ENCODE measurements around the gene GALK1.

The GALK1 gene

GRCh38 chr17:75723171-75723930 is 41.6 kb downstream of the GALK1 start:
- no peak for TF ChIP-seq EZH2phosphoT487 (IDR thresholded peaks at IDR 0.05; ENCODE audit: borderline replicate concordance)
- no peak for TF ChIP-seq CTCF (conservative IDR thresholded peaks at IDR 0.05; ENCODE audit: low read length)
- H3K4me1 ChIP-seq (ENCODE audit: insufficient read depth, low read length, poor library complexity, severe bottlenecking), result no peaks in the 10 kb centered on the region
- H3K4me3 ChIP-seq (ENCODE audit: low read length, poor library complexity, severe bottlenecking), result no peak overlapping the region
- H3F3A ChIP-seq (ENCODE audit: low read depth), result no peaks in the 10 kb centered on the region
- no peak overlapping the region for H3K9ac ChIP-seq (ENCODE audit: low read depth, low read length, poor library complexity, severe bottlenecking)
- H3K9me2 ChIP-seq (replicated peaks; ENCODE audit: low read depth, low read length), result no peaks in the 10 kb centered on the region
- no peaks in the 10 kb centered on the region for H3K9me3 ChIP-seq (ENCODE audit: insufficient read depth, low read depth, low read length)
- H3K79me2 ChIP-seq (ENCODE audit: insufficient read depth, low read length), result no peaks in the 10 kb centered on the region
- no peak overlapping the region for H3K4me2 ChIP-seq (ENCODE audit: low read depth, low read length, poor library complexity, severe bottlenecking)
- H4K20me1 ChIP-seq (ENCODE audit: insufficient read depth, low read length, poor library complexity, severe bottlenecking), result no peaks in the 10 kb centered on the region
- no peak overlapping the region for H2AFZ ChIP-seq (ENCODE audit: low read length)
- no peaks in the 10 kb centered on the region for H3K36me3 ChIP-seq (ENCODE audit: insufficient read depth, low read length)
- H3K27me3 ChIP-seq (ENCODE audit: insufficient read depth, low read length, poor library complexity, severe bottlenecking), result no peaks in the 10 kb centered on the region

- Histone ChIP-seq H3K9ac (ENCODE audit: low read depth, low read length, poor library complexity, severe bottlenecking) (no peak overlapping the region), H3K27me3 (ENCODE audit: insufficient read depth, low read length, poor library complexity, severe bottlenecking) (no peaks in the 10 kb centered on the region), H3K4me1 (ENCODE audit: insufficient read depth, low read length, poor library complexity, severe bottlenecking) (no peaks in the 10 kb centered on the region), H4K20me1 (ENCODE audit: insufficient read depth, low read length, poor library complexity, severe bottlenecking) (no peaks in the 10 kb centered on the region), H3K4me2 (ENCODE audit: low read depth, low read length, poor library complexity, severe bottlenecking) (no peak overlapping the region), H3K79me2 (ENCODE audit: insufficient read depth, low read length) (no peaks in the 10 kb centered on the region), H3F3A (ENCODE audit: low read depth) (no peaks in the 10 kb centered on the region), H3K4me3 (ENCODE audit: low read length, poor library complexity, severe bottlenecking) (no peak overlapping the region), H2AFZ (ENCODE audit: low read length) (no peak overlapping the region), H3K36me3 (ENCODE audit: insufficient read depth, low read length) (no peaks in the 10 kb centered on the region), H3K9me2 (replicated peaks; ENCODE audit: low read depth, low read length) (no peaks in the 10 kb centered on the region), H3K9me3 (ENCODE audit: insufficient read depth, low read depth, low read length) (no peaks in the 10 kb centered on the region)
- no peak for TF ChIP-seq EZH2phosphoT487 (IDR thresholded peaks at IDR 0.05; ENCODE audit: borderline replicate concordance)
- TF ChIP-seq CTCF (conservative IDR thresholded peaks at IDR 0.05; ENCODE audit: low read length), result no peak
Observed at GRCh38 chr17:75722542-75723095, 42.4 kb downstream of the GALK1 start.

DNA sequence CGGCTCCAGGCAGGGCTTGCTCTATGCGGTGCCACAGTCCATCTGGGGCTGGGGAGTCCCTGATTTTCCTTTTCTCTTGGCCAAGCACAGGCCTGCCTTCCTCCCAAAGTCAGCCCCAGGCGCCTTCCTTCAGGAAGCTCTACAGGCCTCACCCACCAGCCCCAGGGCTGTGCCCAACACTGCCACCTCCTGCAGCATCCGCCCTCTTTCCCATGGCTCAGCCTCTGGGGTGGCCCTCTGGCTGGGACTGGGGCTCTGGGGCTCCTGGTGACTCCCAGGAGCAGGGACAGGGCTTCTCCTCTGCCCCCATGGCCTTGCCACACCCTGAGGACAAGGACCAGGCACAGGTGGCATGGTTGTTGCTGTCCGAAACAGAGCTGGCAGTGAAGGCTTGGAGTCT is 42.9 kb downstream of the GALK1 start:
- Histone ChIP-seq H4K20me1 (ENCODE audit: insufficient read depth, low read length, poor library complexity, severe bottlenecking) (no peaks in the 10 kb centered on the region), H3K36me3 (ENCODE audit: insufficient read depth, low read length) (no peaks in the 10 kb centered on the region), H3F3A (ENCODE audit: low read depth) (no peaks in the 10 kb centered on the region), H3K4me3 (ENCODE audit: low read length, poor library complexity, severe bottlenecking) (no peak overlapping the region), H3K9me2 (replicated peaks; ENCODE audit: low read depth, low read length) (no peaks in the 10 kb centered on the region), H3K9me3 (ENCODE audit: insufficient read depth, low read depth, low read length) (no peaks in the 10 kb centered on the region), H3K4me2 (ENCODE audit: low read depth, low read length, poor library complexity, severe bottlenecking) (no peak overlapping the region), H3K4me1 (ENCODE audit: insufficient read depth, low read length, poor library complexity, severe bottlenecking) (no peaks in the 10 kb centered on the region), H3K9ac (ENCODE audit: low read depth, low read length, poor library complexity, severe bottlenecking) (no peak overlapping the region), H3K79me2 (ENCODE audit: insufficient read depth, low read length) (no peaks in the 10 kb centered on the region), H3K27me3 (ENCODE audit: insufficient read depth, low read length, poor library complexity, severe bottlenecking) (no peaks in the 10 kb centered on the region), H2AFZ (ENCODE audit: low read length) (no peak overlapping the region)
- TF ChIP-seq CTCF (conservative IDR thresholded peaks at IDR 0.05; ENCODE audit: low read length), result no peak
- TF ChIP-seq EZH2phosphoT487 (IDR thresholded peaks at IDR 0.05; ENCODE audit: borderline replicate concordance), result no peak

Data from Loucy (cell line).